IMR-90 (cell line): ENCODE measurements around the gene PPP1R13B. TPM values are rescaled to one million over a fixed set of nuclear protein-coding genes. Genes with fewer than 3 reads are reported as not detected.
"Not testable (repeated sequence)": the region's sequence is repeated elsewhere in the genome, so short reads cannot be mapped to it uniquely, and the experiment has no call there.

Experiments used
- ATAC-seq: fragments of 200-7000 bp; cut with Tn5 transposase; 2 replicates; pipeline ENCODE4 v1.9.1; 2020; ENCODE audit warnings: low read depth, mild to moderate bottlenecking, moderate library complexity
- BruUV-seq: library from RNA; stranded (reverse); fragments of 400-500 nt; replicated peaks from 2 replicates; lab custom pipeline; 2021; lab: Mats Ljungman, UMichigan
- CTCF ChIA-PET: fragments of 300-600 bp; formaldehyde crosslinking; extraction: SDS; loops from one replicate; lab custom pipeline; 2021; ENCODE audit warnings: antibody characterized with exemption; lab: Yijun Ruan, JAX
- POLR2A ChIA-PET: fragments of 300-600 bp; sonication (Branson Sonifier 250); formaldehyde crosslinking; loops from one replicate; lab custom pipeline; 2022; ENCODE audit warnings: antibody characterized with exemption; ENCODE audit not compliant: unreplicated experiment; lab: Charles Lee
- DNase-seq: peaks from one replicate; pipeline ENCODE4 v3.0.0; 2013
- H2AFZ ChIP-seq: replicated peaks from 2 replicates; pipeline ENCODE3; 2013; ENCODE audit warnings: low read length, mild to moderate bottlenecking; ENCODE audit not compliant: poor library complexity
- H2AK5ac ChIP-seq: 2 replicates; pipeline ENCODE4 v1.6.1; 2013; ENCODE audit warnings: low read depth, low read length, inconsistent platforms
- H2AK9ac ChIP-seq: replicated peaks from 2 replicates; pipeline ENCODE3; 2013; ENCODE audit warnings: mild to moderate bottlenecking, low read depth, low read length, moderate library complexity; ENCODE audit not compliant: poor library complexity
- H2BK120ac ChIP-seq: 2 replicates; pipeline ENCODE4 v1.6.1; 2013; ENCODE audit warnings: low read depth, low read length, inconsistent platforms
- H2BK15ac ChIP-seq: 3 replicates; pipeline ENCODE4 v1.6.1; 2013; ENCODE audit warnings: low read depth, low read length, inconsistent platforms
- H2BK20ac ChIP-seq: 2 replicates; pipeline ENCODE4 v1.6.1; 2013; ENCODE audit warnings: low read depth, mild to moderate bottlenecking, inconsistent platforms, low read length, moderate library complexity
- H2BK5ac ChIP-seq: 2 replicates; pipeline ENCODE4 v1.6.1; 2013; ENCODE audit warnings: mild to moderate bottlenecking, low read depth, low read length, inconsistent platforms; ENCODE audit not compliant: poor library complexity, severe bottlenecking
- H3K14ac ChIP-seq: replicated peaks from 2 replicates; pipeline ENCODE4 v1.6.1; 2013; ENCODE audit warnings: low read depth, low read length, inconsistent platforms
- H3K18ac ChIP-seq: 2 replicates; pipeline ENCODE4 v1.6.1; 2013; ENCODE audit warnings: low read depth, low read length, control low read depth
- H3K23ac ChIP-seq: 2 replicates; pipeline ENCODE4 v1.6.1; 2013; ENCODE audit warnings: low read depth, low read length, inconsistent platforms
- H3K27ac ChIP-seq: 2 replicates; pipeline ENCODE4 v1.5.1; 2013; ENCODE audit warnings: mild to moderate bottlenecking, control low read depth, low read length; ENCODE audit not compliant: insufficient read depth
- H3K27me3 ChIP-seq: 2 replicates; pipeline ENCODE4 v1.6.1; 2013; ENCODE audit warnings: low read length; ENCODE audit not compliant: control insufficient read depth, insufficient read depth
- H3K36me3 ChIP-seq: 2 replicates; pipeline ENCODE4 v1.6.1; 2013; ENCODE audit warnings: low read length, mixed read lengths; ENCODE audit not compliant: control insufficient read depth, insufficient read depth
- H3K4ac ChIP-seq: 2 replicates; pipeline ENCODE4 v1.6.1; 2013; ENCODE audit warnings: low read depth, low read length, inconsistent platforms
- H3K4me1 ChIP-seq: 2 replicates; pipeline ENCODE4 v1.6.1; 2013; ENCODE audit warnings: low read length, mixed read lengths; ENCODE audit not compliant: control insufficient read depth, insufficient read depth
- H3K4me2 ChIP-seq: 2 replicates; pipeline ENCODE4 v1.6.1; 2013; ENCODE audit warnings: low read depth, mild to moderate bottlenecking, control low read depth, low read length, moderate library complexity
- H3K4me3 ChIP-seq: 2 replicates; pipeline ENCODE4 v1.5.1; 2013; ENCODE audit warnings: low read depth, mild to moderate bottlenecking, control low read depth, low read length, moderate library complexity; ENCODE audit not compliant: insufficient read depth
- H3K56ac ChIP-seq: 2 replicates; pipeline ENCODE4 v1.6.1; 2013; ENCODE audit warnings: low read length, inconsistent platforms; ENCODE audit not compliant: insufficient read depth; ENCODE audit errors: extremely low read depth
- H3K79me1 ChIP-seq, 2 experiments: 2 replicates each; pipeline ENCODE4 v1.6.1; 2013; ENCODE audit warnings: low read length in 2 of 2, inconsistent platforms in 1 of 2, low read depth in 1 of 2
- H3K9ac ChIP-seq: 2 replicates; pipeline ENCODE4 v1.6.1; 2013; ENCODE audit warnings: low read depth, low read length, control low read depth
- H3K9me1 ChIP-seq: 2 replicates; pipeline ENCODE4 v1.6.1; 2013; ENCODE audit warnings: low read length, inconsistent platforms; ENCODE audit not compliant: insufficient read depth
- H3K9me3 ChIP-seq: 2 replicates; pipeline ENCODE4 v1.6.1; 2013; ENCODE audit warnings: low read length; ENCODE audit not compliant: control insufficient read depth, insufficient read depth
- H4K20me1 ChIP-seq: 2 replicates; pipeline ENCODE4 v1.6.1; 2013; ENCODE audit warnings: low read length, inconsistent platforms; ENCODE audit not compliant: insufficient read depth
- H4K5ac ChIP-seq: 2 replicates; pipeline ENCODE4 v1.6.1; 2013; ENCODE audit warnings: mild to moderate bottlenecking, low read depth, low read length, control low read depth
- H4K8ac ChIP-seq, 2 experiments: 2 replicates each; pipeline ENCODE4 v1.6.1; 2013; ENCODE audit warnings: low read depth in 2 of 2, low read length in 2 of 2, control low read depth in 1 of 2, inconsistent platforms in 1 of 2
- H4K91ac ChIP-seq: 2 replicates; pipeline ENCODE4 v1.6.1; 2013; ENCODE audit warnings: low read depth, low read length, inconsistent platforms; ENCODE audit not compliant: insufficient read depth
- WGBS, 2 experiments: methylation state at CpG; one replicate each; pipeline versions ENCODE4 v1.1.5 to v1.1.7; 2013; ENCODE audit warnings: missing lambda C conversion rate in 2 of 2; ENCODE audit not compliant: insufficient read length in 1 of 2; ENCODE audit errors: extremely low coverage in 2 of 2; 5-methylcytosine and 5-hydroxymethylcytosine counted together
- dilution Hi-C: fragments of 300-500 bp; cut with HindIII; formaldehyde crosslinking; loops from one replicate; pipeline ENCODE4 v1.14.3; 2018; ENCODE audit warnings: low sequenced_read_pairs; ENCODE audit not compliant: unreplicated experiment
- in situ Hi-C: fragments of 300-500 bp; cut with MboI; formaldehyde crosslinking; loops from 3 replicates; pipeline ENCODE4 v1.14.3; 2019; ENCODE audit warnings: low sequenced_read_pairs, inconsistent platforms, mixed read lengths
- intact Hi-C: fragments of 100-400 bp; cut with micrococcal nuclease; formaldehyde crosslinking; loops from 2 replicates; pipeline ENCODE4 v1.10.0; 2022
- polyA plus RNA-seq, 3 experiments: library from polyadenylated mRNA; depleted of rRNA; stranded (reverse); fragments of >200 nt; gene quantifications; 2 replicates each; pipeline ENCODE4 v1.2.3, GENCODE V29; 2012; ENCODE audit warnings: low replicate concordance in 1 of 3
- total RNA-seq: library from RNA; depleted of rRNA; stranded (reverse); fragments of >200 nt; gene quantifications from 2 replicates; pipeline ENCODE4 v1.2.3, GENCODE V29; 2012
- TF ChIP-seq, protein P1 (sequence below): fragments of 150-350 bp; IDR thresholded peaks from 2 replicates; pipeline ENCODE4 v1.6.1; 2016; ENCODE audit warnings: low read depth, mild to moderate bottlenecking, low read length, moderate library complexity, borderline replicate concordance

PPP1R13B gene
- total and polyA plus RNA-seq, 2 of the 4 experiments (the other 2 are of a cell fraction), result 1.6 to 2.8 TPM

GRCh38 chr14:103845327-103845726 lies 2.0 kb downstream of the PPP1R13B start:
- no peak overlapping the region for H3K23ac ChIP-seq
- H4K91ac ChIP-seq, result no peak overlapping the region
- H2BK5ac ChIP-seq, result no peak overlapping the region
- ATAC-seq (no peak), DNase-seq (no peak)
- no peaks in the 10 kb centered on the region for H3K9me3 ChIP-seq
- H4K8ac ChIP-seq, result no peak overlapping the region
- ChIA-PET CTCF (no interaction called here), POLR2A (no interaction called here)
- no peak overlapping the region for H2BK20ac ChIP-seq
- WGBS, 2 experiments, result no CpG with 5 or more reads among the region's 5 CpGs
- H3K27me3 ChIP-seq, result peaks cover 19% of the 10 kb centered on the region
- H2AK9ac ChIP-seq, result no peak overlapping the region
- TF ChIP-seq, protein P1, sequence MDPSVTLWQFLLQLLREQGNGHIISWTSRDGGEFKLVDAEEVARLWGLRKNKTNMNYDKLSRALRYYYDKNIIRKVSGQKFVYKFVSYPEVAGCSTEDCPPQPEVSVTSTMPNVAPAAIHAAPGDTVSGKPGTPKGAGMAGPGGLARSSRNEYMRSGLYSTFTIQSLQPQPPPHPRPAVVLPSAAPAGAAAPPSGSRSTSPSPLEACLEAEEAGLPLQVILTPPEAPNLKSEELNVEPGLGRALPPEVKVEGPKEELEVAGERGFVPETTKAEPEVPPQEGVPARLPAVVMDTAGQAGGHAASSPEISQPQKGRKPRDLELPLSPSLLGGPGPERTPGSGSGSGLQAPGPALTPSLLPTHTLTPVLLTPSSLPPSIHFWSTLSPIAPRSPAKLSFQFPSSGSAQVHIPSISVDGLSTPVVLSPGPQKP, result no peak
- H3K4ac ChIP-seq, result no peak overlapping the region
- H3K9me1 ChIP-seq, result no peaks in the 10 kb centered on the region
- in situ Hi-C loops (no loop called here), intact Hi-C loops (no loop called here), dilution Hi-C loops (no loop called here)
- H2BK15ac ChIP-seq, result no peak overlapping the region
- H4K20me1 ChIP-seq, result no peaks in the 10 kb centered on the region
- H3K14ac ChIP-seq, result no peak overlapping the region
- H3K36me3 ChIP-seq, result no peaks in the 10 kb centered on the region
- no peak overlapping the region for H3K4me2 ChIP-seq
- H3K18ac ChIP-seq, result no peak overlapping the region
- H3K56ac ChIP-seq, result no peak overlapping the region
- no TSS peak for BruUV-seq
- no peak overlapping the region for H3K9ac ChIP-seq
- H3K27ac ChIP-seq, result no peak overlapping the region
- no peak overlapping the region for H4K5ac ChIP-seq
- no peak overlapping the region for H3K4me3 ChIP-seq
- H2BK120ac ChIP-seq, result no peak overlapping the region
- no peak overlapping the region for H2AK5ac ChIP-seq
- H3K4me1 ChIP-seq, result no peaks in the 10 kb centered on the region
- H3K79me1 ChIP-seq, result peaks cover 0 to 6% of the 10 kb centered on the region in 2 experiments; a peak in 1 of 4 replicates
- H2AFZ ChIP-seq, result no peak overlapping the region

GRCh38 chr14:103841265-103841664 lies 6.1 kb downstream of the PPP1R13B start:
- H3K4me2 ChIP-seq, POLR2A ChIA-PET, H3K4me1 ChIP-seq, H3K18ac ChIP-seq, H3K79me1 ChIP-seq, ATAC-seq, H4K8ac ChIP-seq, H2BK5ac ChIP-seq, H2BK15ac ChIP-seq, H3K9ac ChIP-seq, intact Hi-C loops, H3K9me3 ChIP-seq, H3K4ac ChIP-seq, H2AFZ ChIP-seq, H3K9me1 ChIP-seq, BruUV-seq, H4K20me1 ChIP-seq, H3K27me3 ChIP-seq, dilution Hi-C loops, H3K27ac ChIP-seq, H2AK5ac ChIP-seq, H3K4me3 ChIP-seq, H3K14ac ChIP-seq, H3K56ac ChIP-seq, H2AK9ac ChIP-seq, H2BK20ac ChIP-seq, H3K23ac ChIP-seq, H4K5ac ChIP-seq, in situ Hi-C loops, H3K36me3 ChIP-seq, H4K91ac ChIP-seq, DNase-seq, H2BK120ac ChIP-seq: not testable (repeated sequence)
- 97% methylated on average over 4 of the region's 12 CpGs; no CpG with 5 or more reads in 1 of the 2 experiments for WGBS, 2 experiments
- CTCF ChIA-PET, result interaction anchor here (0.7 kb wide), 1 partner anchor 151 kb away, joined by 4 read pairs; no protein-coding TSS in a partner anchor
